DMS79 treated with DMSO at 0.1 percent for 48 hours (cell line): ENCODE data around the gene SPPL2A.
"Not testable (repeated sequence)": the region's sequence is repeated elsewhere in the genome, so short reads cannot be mapped to it uniquely, and the experiment has no call there.

Experiments
- DNase-seq: peaks from one replicate; lab custom pipeline; 2025; lab: John Stamatoyannopoulos, UW

The SPPL2A gene

DNA sequence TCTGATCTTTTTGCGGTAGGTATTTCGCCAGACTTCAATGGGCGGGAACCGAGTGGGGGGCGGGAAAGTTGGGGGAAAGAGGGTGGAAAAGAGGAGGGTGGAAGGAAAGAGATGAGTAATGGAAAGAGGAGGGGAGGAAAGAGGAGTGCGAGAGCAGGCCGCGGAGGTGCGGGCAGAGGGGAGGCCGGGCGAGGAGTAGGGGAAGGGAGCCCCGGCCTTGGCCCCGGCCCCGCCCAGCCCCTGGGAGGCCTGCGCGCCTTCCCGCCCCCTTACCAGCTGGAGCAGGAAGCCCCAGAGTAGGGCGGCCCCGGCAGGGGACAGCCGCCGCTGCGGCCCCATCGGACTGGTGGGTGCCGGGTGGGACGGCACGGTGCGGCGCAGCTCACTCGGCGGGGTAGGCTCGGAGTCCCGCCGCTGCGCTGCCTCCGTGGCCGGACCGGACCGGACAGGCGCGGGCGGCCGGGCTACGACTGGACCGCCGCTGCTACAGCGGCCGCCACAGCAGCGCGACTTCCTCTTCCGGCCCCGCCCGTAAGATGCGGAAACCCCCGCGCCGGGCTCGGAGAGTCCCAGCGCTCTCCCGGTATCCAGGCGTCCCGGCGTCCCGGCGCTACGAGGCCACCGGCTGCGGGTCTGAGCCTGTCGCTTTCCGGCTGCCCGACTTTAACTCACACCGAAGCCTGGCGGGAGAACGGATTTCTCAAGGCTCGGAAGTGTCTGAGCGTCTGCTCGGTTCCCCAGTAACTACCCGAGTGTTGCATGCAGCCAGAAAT is at the start of gene SPPL2A:
TSS of gene SPPL2A (minus strand) at position 512 of the 773 bp plus-strand sequence. CDS start at position 339, 173 bp downstream.
- peak; percentile 38 for DNase-seq

DNA sequence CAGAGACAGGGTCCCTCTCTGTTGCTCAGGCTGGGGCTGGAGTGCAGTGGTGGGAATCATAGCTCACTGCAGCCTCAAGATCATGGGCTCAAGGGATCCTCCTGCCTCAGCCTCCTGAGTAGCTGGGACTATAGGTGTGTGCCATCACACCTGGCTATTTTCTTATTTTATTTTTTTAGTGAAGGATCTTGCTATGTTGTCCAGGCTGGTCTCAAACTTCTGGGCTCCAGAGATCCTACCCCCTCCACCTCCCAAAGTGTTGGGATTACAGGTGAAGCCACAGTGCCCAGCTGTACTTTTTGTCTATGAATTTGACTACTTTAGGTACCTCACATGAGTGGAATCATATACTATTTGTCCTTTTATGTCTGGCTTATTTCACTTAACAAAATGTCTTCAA is 49.1 kb upstream of the SPPL2A start:
- no peak for DNase-seq

GRCh38 chr15:50813865-50814264 is 48.4 kb upstream of the SPPL2A start:
- DNase-seq: no peak

GRCh38 chr15:50813089-50813488 is 47.6 kb upstream of the SPPL2A start:
- DNase-seq: no peak

DNA sequence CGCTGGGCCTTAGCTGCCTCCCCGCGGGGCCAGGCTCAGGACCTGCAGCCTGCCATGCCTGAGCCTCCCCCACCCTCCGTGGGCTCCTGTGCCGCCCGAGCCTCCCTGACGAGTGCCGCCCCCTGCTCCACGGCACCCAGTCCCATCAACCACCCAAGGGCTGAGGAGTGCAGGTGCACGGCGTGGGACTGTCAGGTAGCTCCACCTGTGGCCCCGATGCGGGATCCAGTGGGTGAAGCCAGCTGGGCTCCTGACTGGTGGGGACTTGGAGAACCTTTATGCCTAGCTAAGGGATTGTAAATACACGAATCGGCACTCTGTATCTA is 46.6 kb upstream of the SPPL2A start:
- not testable (repeated sequence) for DNase-seq

- DNase-seq: not testable (repeated sequence)
These were observed 46.1 kb upstream of the SPPL2A start for GRCh38 chr15:50811461-50812180.

GRCh38 chr15:50810128-50810527 is 44.6 kb upstream of the SPPL2A start:
- no peak for DNase-seq

- no peak for DNase-seq
These were observed 43.2 kb upstream of the SPPL2A start for GRCh38 chr15:50808728-50809127.

GRCh38 chr15:50803479-50804180 is 38.1 kb upstream of the SPPL2A start:
- DNase-seq: no peak

DNA sequence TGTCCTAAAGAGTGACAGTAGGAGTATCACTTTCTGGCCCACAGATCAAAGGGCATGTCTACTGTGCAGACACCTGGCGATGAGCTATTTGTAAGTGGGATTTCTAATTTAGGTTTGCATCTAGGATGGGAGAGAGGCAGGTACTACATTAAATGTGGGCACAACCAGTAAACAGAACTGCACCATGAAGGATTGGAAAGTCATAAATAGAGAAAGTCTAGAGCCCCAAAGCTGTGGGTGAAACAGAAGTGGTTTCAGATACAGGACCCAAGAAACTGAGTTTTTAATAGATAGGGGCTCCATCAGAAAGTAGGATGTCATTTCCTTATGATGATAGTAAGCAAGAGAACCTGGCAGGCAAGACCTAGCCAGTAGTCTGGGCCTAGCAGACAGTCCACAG is 35.2 kb upstream of the SPPL2A start:
- no peak for DNase-seq

DNA sequence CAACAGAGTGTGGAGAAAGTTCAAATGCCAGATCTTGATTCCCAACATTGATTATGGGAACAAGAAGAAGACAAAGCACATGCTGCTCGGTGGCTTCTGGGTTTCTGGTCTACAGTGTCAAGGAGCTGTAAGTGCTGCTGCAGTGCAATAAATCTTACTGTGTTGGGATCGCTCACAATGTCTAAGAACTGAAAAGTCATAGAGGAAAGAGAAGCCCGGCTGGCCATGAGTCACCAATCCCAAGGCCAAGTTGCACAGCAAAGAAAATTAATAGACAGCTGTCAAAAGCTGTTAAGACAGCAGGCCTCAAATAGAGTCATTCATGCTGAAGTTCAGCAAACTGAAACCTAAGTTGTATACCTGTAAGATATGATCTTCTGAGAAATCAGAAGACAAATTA is 33.2 kb upstream of the SPPL2A start:
- DNase-seq: no peak

DNA sequence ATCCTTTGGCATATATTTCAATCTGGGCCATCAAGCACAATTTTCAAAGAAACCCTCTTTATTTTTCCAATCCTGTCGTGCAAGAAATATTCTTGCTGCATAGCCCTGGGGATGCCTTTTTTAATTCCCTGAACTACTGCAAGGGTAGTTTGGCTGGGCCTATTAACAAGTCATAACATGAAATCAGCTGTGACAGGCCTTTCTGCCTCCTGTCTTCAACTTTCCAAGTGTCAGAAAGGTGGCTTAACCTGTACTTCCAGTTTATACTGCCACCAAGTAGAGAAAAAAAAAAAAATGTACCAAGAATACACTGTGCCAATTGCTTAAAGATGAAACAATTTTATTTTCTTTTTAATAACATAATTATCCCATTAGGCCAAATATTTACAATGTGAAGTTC is 32.4 kb upstream of the SPPL2A start:
- peak; percentile 71 for DNase-seq

GRCh38 chr15:50791486-50791885 is 26.0 kb upstream of the SPPL2A start:
- DNase-seq: no peak

DNA sequence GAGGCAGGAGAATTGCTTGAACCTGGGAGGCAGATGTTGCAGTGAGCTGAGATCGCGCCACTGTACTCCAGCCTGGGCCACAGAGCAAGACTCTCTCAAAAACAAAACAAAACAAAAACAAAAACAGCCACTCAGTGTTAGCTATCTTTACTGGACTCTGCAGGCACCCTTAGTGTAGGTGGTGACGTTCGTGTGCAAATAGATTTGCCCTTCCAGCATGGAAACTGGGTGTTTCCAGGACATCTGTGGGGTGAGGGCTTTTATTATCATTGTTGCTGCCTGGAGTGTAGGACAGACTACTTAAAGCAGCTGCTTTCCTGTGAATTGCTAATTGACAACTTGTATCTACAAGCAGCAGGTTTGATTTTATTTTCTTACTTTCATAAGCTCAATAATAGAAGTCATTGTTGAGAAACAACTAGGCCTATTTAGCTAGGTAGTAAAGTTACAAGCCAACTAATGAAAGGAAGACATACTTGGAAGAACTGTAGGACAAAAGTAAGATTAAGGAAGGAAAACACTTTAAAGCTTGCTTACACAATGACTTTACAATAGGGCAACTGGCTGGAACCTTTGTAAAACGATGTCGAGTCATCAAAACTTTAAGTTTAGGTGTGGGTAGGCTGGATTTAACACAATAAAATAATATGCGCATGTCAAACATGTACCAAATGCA is 25.4 kb upstream of the SPPL2A start:
- DNase-seq: no peak

DNA sequence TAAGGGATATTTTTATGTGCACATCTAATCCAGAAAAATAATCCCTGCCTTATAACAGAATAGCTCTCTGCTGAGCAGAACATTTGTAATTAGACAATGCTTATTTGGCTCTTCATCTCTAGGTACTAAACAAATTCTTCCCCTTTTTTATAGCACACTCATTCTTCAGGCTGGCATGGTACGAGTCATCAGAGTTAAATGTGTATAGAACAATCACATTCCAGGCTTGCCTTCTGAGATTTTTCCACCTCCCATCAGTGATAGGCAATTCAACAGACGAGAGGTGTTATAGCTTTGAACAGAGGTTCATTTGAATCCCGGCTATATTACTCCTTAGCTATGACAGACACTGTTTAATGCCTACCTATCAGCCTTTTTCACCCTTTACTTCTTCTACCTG is 21.4 kb upstream of the SPPL2A start:
- no peak for DNase-seq

DNA sequence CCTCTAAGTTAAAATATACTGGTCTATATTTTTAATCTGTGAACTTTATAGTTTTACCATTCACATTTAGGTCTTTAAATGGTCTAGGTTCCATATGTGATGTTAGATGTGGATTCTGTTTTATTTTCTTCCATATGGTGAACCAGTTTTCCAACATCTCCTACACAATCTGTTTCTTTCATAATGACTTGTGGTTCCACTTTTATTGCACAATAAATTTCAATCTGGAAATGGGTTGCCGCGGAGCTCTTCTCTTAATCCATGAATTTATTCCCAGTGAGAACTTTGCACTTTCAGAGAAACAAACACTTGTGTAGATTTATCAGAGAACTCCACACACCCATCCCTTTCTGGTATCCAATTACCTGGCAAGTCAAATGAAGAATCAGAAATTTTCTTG is 20.9 kb upstream of the SPPL2A start:
- DNase-seq: no peak

DNA sequence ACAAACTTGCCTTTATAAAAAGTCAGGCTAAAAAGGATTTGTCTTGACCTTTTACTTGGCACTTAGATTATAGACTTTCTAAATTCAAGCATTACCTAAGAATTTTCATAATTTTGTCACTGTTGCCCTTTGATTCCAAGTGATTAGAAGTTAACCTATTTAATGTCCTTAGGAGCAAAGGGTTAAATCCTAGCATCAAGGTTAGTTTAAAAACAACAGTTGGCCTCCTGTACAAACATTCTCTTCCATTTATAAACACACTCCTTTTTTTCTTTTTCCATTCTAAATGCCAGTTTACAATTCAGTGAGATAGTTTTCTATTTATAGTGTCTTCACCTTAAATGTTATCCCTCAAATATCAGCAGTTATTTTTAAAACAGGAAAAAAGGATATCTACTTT is 18.4 kb upstream of the SPPL2A start:
- DNase-seq: no peak

- DNase-seq: no peak
These were observed 17.9 kb upstream of the SPPL2A start for GRCh38 chr15:50783411-50783810.

- DNase-seq: no peak
These were observed 12.6 kb upstream of the SPPL2A start for GRCh38 chr15:50778086-50778485.

DNA sequence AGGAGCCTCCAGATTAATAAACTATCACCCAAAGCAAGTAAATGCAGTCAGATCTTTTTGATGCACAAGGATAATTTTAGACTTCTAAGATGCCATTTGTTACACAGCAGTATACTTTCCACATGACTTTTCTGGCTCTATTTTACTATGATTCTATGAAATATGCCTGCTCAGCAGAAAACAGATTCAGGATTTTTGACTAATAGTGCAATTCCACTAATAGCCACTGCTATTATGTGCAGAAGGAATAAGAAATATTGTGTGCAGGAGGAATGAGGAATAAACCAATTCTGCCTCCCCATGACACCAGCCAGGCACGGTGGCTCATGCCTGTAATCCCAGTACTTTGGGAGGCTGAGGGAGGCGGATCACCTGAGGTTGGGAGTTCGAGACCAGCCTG is 11.5 kb upstream of the SPPL2A start:
- no peak for DNase-seq

DNA sequence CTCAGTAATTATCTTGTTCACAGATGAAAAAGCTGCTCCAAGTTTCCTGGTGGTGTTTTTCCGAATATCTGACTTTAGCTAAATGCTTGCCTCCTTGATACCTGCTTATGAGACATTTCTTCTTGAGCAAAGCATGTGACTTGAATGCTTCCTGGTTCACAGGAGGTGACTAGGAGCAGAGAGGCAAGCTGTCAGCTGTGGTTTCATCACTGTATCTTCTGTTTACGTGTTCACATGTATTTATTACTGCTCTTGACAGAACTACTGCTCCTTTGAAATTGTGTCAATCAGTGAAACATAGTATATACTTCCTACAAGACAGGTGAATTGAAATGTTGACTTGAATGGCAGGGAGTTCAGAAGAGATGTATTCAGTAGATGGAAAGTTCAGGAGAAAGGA is 8.9 kb upstream of the SPPL2A start:
- DNase-seq: no peak

DNA sequence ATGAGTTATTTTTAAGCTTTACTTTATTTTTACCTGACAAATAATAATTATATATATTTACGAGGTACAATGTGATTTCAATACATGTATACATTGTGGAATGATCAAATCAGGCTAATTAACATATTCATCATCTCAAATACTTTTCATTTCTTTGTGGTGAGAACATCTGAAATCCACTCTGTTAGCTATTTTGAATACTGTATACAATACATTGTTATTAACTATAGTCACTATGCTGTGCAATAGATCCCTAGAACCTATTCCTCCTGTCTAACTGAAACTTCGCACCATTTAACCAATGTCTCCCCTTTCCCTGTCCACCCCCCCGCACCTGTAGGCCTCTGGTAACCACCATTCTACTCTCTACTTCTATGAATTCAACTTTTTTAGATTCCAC is 7.9 kb upstream of the SPPL2A start:
- DNase-seq: no peak
